T-cell (primary cell): Measurements from ENCODE around the gene MAP6. TPM values are rescaled to one million over a fixed set of nuclear protein-coding genes. Genes with fewer than 3 reads are reported as not detected.

Experiments
- ATAC-seq, 4 experiments: fragments of 200-7000 bp in 3 of 4; fragments of 150-1000 bp in 1 of 4; cut with Tn5 transposase; replicated peaks in 1 of 4; 1 replicate in 3 of 4; 2 replicates in 1 of 4; pipeline ENCODE4 v1.10.0; 2021; ENCODE audit warnings: moderate library complexity in 3 of 4, mild to moderate bottlenecking in 2 of 4, moderate number of reproducible peaks in 1 of 4
- CTCF ChIA-PET, 2 donors: fragments of 300-600 bp; sonication (Branson Sonifier 250); formaldehyde crosslinking; loops; one replicate each; lab custom pipeline; 2022; ENCODE audit warnings: antibody characterized with exemption in 2 of 2; lab: Charles Lee
- POLR2A ChIA-PET, 2 donors: fragments of 300-600 bp; sonication (Branson Sonifier 250); formaldehyde crosslinking; loops; one replicate each; lab custom pipeline; 2022; ENCODE audit warnings: antibody characterized with exemption in 2 of 2; lab: Charles Lee
- DNase-seq, 35 experiments: peaks; one replicate each; pipeline versions ENCODE4 v3.0.0 to v3.0.0-alpha.2; 2013 to 2023
- H3K27ac ChIP-seq: one replicate; pipeline ENCODE4 v1.5.1; 2013; ENCODE audit warnings: low read length
- H3K27me3 ChIP-seq, 2 experiments: replicated peaks in 1 of 2; 1 replicate in 1 of 2; 2 replicates in 1 of 2; pipeline versions ENCODE4 v1.6.1 to v1.7.0; 2013; ENCODE audit warnings: low read length in 1 of 2, mixed read lengths in 1 of 2; ENCODE audit not compliant: control insufficient read depth in 2 of 2, insufficient read depth in 2 of 2; ENCODE audit errors: extremely low read depth in 1 of 2
- H3K36me3 ChIP-seq, 2 donors: 1 replicate in 1 of 2; 2 replicates in 1 of 2; pipeline versions ENCODE4 v1.6.1 to v1.7.0; 2013; ENCODE audit warnings: low read length in 1 of 2; ENCODE audit not compliant: control insufficient read depth in 2 of 2, insufficient read depth in 1 of 2; ENCODE audit errors: extremely low read depth in 1 of 2
- H3K4me1 ChIP-seq, 2 experiments: 1 replicate in 1 of 2; 2 replicates in 1 of 2; pipeline versions ENCODE4 v1.6.1 to v1.7.0; 2013; ENCODE audit warnings: low read length in 2 of 2, mixed read lengths in 1 of 2; ENCODE audit not compliant: insufficient read depth in 2 of 2, control insufficient read depth in 1 of 2; ENCODE audit errors: extremely low read depth in 1 of 2
- H3K4me3 ChIP-seq, 2 donors: 1 replicate in 1 of 2; 2 replicates in 1 of 2; pipeline versions ENCODE4 v1.5.1 to v1.7.0; 2013; ENCODE audit warnings: mild to moderate bottlenecking in 2 of 2, low read length in 1 of 2, moderate library complexity in 1 of 2; ENCODE audit not compliant: control insufficient read depth in 1 of 2; ENCODE audit errors: extremely low read depth in 1 of 2
- H3K9me3 ChIP-seq: 2 replicates; pipeline ENCODE4 v1.7.0; 2013
- H3K27ac Mint-ChIP-seq, 2 donors: one replicate each; pipeline ENCODE4 v1.8.0; 2020 to 2021; ENCODE audit warnings: mild to moderate bottlenecking in 2 of 2, mixed read lengths in 2 of 2
- H3K27me3 Mint-ChIP-seq, 2 donors: one replicate each; pipeline ENCODE4 v1.8.0; 2021 to 2022; ENCODE audit warnings: mixed read lengths in 2 of 2
- H3K36me3 Mint-ChIP-seq: one replicate; pipeline ENCODE4 v1.8.0; 2021; ENCODE audit warnings: mixed read lengths
- H3K4me1 Mint-ChIP-seq, 3 donors: one replicate each; pipeline ENCODE4 v1.8.0; 2020 to 2022; ENCODE audit warnings: mixed read lengths in 3 of 3, mild to moderate bottlenecking in 1 of 3
- H3K4me3 Mint-ChIP-seq, 3 donors: one replicate each; pipeline ENCODE4 v1.8.0; 2020 to 2022; ENCODE audit warnings: mild to moderate bottlenecking in 3 of 3, mixed read lengths in 3 of 3, moderate library complexity in 3 of 3
- H3K9me3 Mint-ChIP-seq, 3 donors: one replicate each; pipeline ENCODE4 v1.8.0; 2020 to 2022; ENCODE audit warnings: mixed read lengths in 3 of 3
- WGBS: methylation state at CpG from one replicate; pipeline ENCODE4 v1.1.5; 2013; ENCODE audit warnings: missing lambda C conversion rate; ENCODE audit not compliant: insufficient coverage; 5-methylcytosine and 5-hydroxymethylcytosine counted together
- total RNA-seq, 35 experiments: library from RNA in 6 of 35; stranded (reverse) in 6 of 35; fragments of 120-200 nt in 1 of 35; gene quantifications; one replicate each; pipeline versions ENCODE4 v1.2.1 to v1.2.4 and lab custom pipeline; 2013 to 2026

The MAP6 gene
- total RNA-seq, 5 donors from 2014 or later (not counting 1 experiment from before 2014, with no cell fraction given), result 0.19 to 0.35 (median 0.30) TPM; not detected in 2

- H3K4me3 ChIP-seq, result no peak overlapping the region
- no peaks in the 10 kb centered on the region for H3K4me1 Mint-ChIP-seq
- peaks cover 2 to 11% of the 10 kb centered on the region in 2 experiments for H3K27me3 ChIP-seq
- DNase-seq (peak in 2 of 35 experiments; percentile 0 to 23), ATAC-seq (no peak)
- POLR2A ChIA-PET, result no interaction called here
- H3K36me3 ChIP-seq, result no peaks in the 10 kb centered on the region
- no peaks in the 10 kb centered on the region for H3K36me3 Mint-ChIP-seq
- H3K27me3 Mint-ChIP-seq, result peaks cover 21 to 36% of the 10 kb centered on the region in 2 donors
- H3K9me3 Mint-ChIP-seq, result no peaks in the 10 kb centered on the region
- WGBS, result 40% methylated on average over 2 of the region's 4 CpGs
- H3K27ac ChIP-seq, result no peak overlapping the region
- H3K27ac Mint-ChIP-seq, result no peak overlapping the region
- CTCF ChIA-PET, result no interaction called here
- no peaks in the 10 kb centered on the region for H3K9me3 ChIP-seq
- no peaks in the 10 kb centered on the region for H3K4me1 ChIP-seq
- no peak overlapping the region for H3K4me3 Mint-ChIP-seq
Observed at GRCh38 chr11:75639762-75640181, 29.1 kb downstream of the MAP6 start.

- no peak overlapping the region for H3K27ac Mint-ChIP-seq
- no peak overlapping the region for H3K4me3 Mint-ChIP-seq
- ATAC-seq (no peak), DNase-seq (no peak)
- no peaks in the 10 kb centered on the region for H3K9me3 Mint-ChIP-seq
- no peaks in the 10 kb centered on the region for H3K4me1 Mint-ChIP-seq
- Histone ChIP-seq H3K4me3 (no peak overlapping the region), H3K4me1 (no peaks in the 10 kb centered on the region), H3K9me3 (no peaks in the 10 kb centered on the region), H3K36me3 (no peaks in the 10 kb centered on the region), H3K27ac (no peak overlapping the region), H3K27me3 (peaks cover 2 to 20% of the 10 kb centered on the region in 2 experiments)
- POLR2A ChIA-PET, result no interaction called here
- CTCF ChIA-PET, result no interaction called here
- no CpG with 5 or more reads among the region's 1 CpG for WGBS
- peaks cover 35 to 42% of the 10 kb centered on the region in 2 donors for H3K27me3 Mint-ChIP-seq
- H3K36me3 Mint-ChIP-seq, result no peaks in the 10 kb centered on the region
Observed at GRCh38 chr11:75637998-75638397, 30.8 kb downstream of the MAP6 start.

GRCh38 chr11:75635066-75635862, 33.6 kb downstream of the MAP6 start:
- H3K4me3 ChIP-seq, result no peak overlapping the region
- H3K36me3 ChIP-seq, result no peaks in the 10 kb centered on the region
- H3K4me1 ChIP-seq, result no peaks in the 10 kb centered on the region
- H3K27ac ChIP-seq, result no peak overlapping the region
- Mint-ChIP-seq H3K36me3 (no peaks in the 10 kb centered on the region), H3K4me3 (no peak overlapping the region), H3K27ac (no peak overlapping the region), H3K27me3 (peaks cover 52 to 56% of the 10 kb centered on the region in 2 donors), H3K4me1 (no peaks in the 10 kb centered on the region), H3K9me3 (no peaks in the 10 kb centered on the region)
- no peaks in the 10 kb centered on the region for H3K9me3 ChIP-seq
- H3K27me3 ChIP-seq, result peaks cover 2 to 20% of the 10 kb centered on the region in 2 experiments
- WGBS, result 70% methylated on average over 5 of the region's 16 CpGs
- ChIA-PET POLR2A (no interaction called here), CTCF (no interaction called here)
- DNase-seq, result no peak
- ATAC-seq, result no peak

GRCh38 chr11:75633409-75634066, 35.3 kb downstream of the MAP6 start:
- peaks cover 2 to 16% of the 10 kb centered on the region in 2 experiments for H3K27me3 ChIP-seq
- Mint-ChIP-seq H3K9me3 (no peaks in the 10 kb centered on the region), H3K4me1 (no peaks in the 10 kb centered on the region), H3K27ac (no peak overlapping the region), H3K27me3 (peaks cover 49% of the 10 kb centered on the region in 2 donors), H3K36me3 (no peaks in the 10 kb centered on the region), H3K4me3 (no peak overlapping the region)
- ATAC-seq, result no peak
- ChIA-PET CTCF (interaction anchor here in 1 of 2 donors (0.6 kb wide), 1 partner anchor 449 kb away, joined by 5 read pairs; no protein-coding TSS in a partner anchor), POLR2A (no interaction called here)
- H3K4me1 ChIP-seq, result no peaks in the 10 kb centered on the region
- H3K4me3 ChIP-seq, result no peak overlapping the region
- no peak overlapping the region for H3K27ac ChIP-seq
- no peaks in the 10 kb centered on the region for H3K9me3 ChIP-seq
- WGBS, result 89% methylated on average over 8 of the region's 8 CpGs
- no peak for DNase-seq
- no peaks in the 10 kb centered on the region for H3K36me3 ChIP-seq

- DNase-seq, result no peak
- Histone ChIP-seq H3K27ac (no peak overlapping the region), H3K36me3 (no peaks in the 10 kb centered on the region), H3K4me3 (no peak overlapping the region), H3K27me3 (peaks cover 2 to 15% of the 10 kb centered on the region in 2 experiments), H3K9me3 (no peaks in the 10 kb centered on the region), H3K4me1 (no peaks in the 10 kb centered on the region)
- Mint-ChIP-seq H3K27me3 (peaks cover 46 to 47% of the 10 kb centered on the region in 2 donors), H3K9me3 (no peaks in the 10 kb centered on the region), H3K36me3 (no peaks in the 10 kb centered on the region), H3K4me3 (no peak overlapping the region), H3K27ac (no peak overlapping the region), H3K4me1 (no peaks in the 10 kb centered on the region)
- ChIA-PET POLR2A (no interaction called here), CTCF (interaction anchor here in 1 of 2 donors (0.7 kb wide), 1 partner anchor 18 kb away, joined by 4 read pairs; no protein-coding TSS in a partner anchor)
- no peak for ATAC-seq
- WGBS, result no CpG with 5 or more reads among the region's 2 CpGs
Observed at GRCh38 chr11:75632962-75633361, 35.9 kb downstream of the MAP6 start.

GRCh38 chr11:75632450-75632849, 36.4 kb downstream of the MAP6 start:
- DNase-seq (no peak), ATAC-seq (no peak)
- Mint-ChIP-seq H3K9me3 (no peaks in the 10 kb centered on the region), H3K36me3 (no peaks in the 10 kb centered on the region), H3K4me1 (no peaks in the 10 kb centered on the region), H3K27ac (no peak overlapping the region), H3K4me3 (no peak overlapping the region), H3K27me3 (peaks cover 44 to 51% of the 10 kb centered on the region in 2 donors)
- Histone ChIP-seq H3K4me3 (no peak overlapping the region), H3K4me1 (no peaks in the 10 kb centered on the region), H3K27me3 (peaks cover 2 to 13% of the 10 kb centered on the region in 2 experiments), H3K36me3 (no peaks in the 10 kb centered on the region), H3K9me3 (no peaks in the 10 kb centered on the region), H3K27ac (no peak overlapping the region)
- CTCF ChIA-PET, result interaction anchor here in 1 of 2 donors (0.7 kb wide), 1 partner anchor 19 kb away, joined by 4 read pairs; no protein-coding TSS in a partner anchor
- WGBS, result no CpG with 5 or more reads among the region's 2 CpGs
- POLR2A ChIA-PET, result no interaction called here
